Measurements from ENCODE around the gene LRRC8C.

The LRRC8C gene

GRCh38 chr1:89763649-89763986 lies 130.7 kb downstream of the LRRC8C start:
- DNase-seq (ENCODE audit: low read depth): no peak

DNA sequence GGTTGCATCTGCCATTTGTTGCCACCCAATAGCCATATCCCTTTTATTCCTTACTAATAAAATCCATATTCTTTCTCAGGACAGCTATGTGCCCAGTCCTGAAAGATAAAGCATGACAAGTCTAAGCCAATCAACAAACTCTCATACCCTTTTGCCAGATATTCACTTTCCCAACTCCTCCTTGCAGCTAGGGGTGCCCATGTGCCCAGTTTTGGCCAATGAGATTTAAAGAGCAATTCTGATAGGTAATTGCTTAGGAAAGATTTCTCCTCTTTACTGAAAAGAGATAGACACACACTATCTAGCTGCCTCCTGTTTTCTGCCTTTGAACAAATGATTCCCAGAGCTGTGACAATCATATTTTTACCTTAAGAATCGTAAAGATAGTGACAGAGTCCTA lies 132.9 kb downstream of the LRRC8C start:
- no peak for DNase-seq (ENCODE audit: low read depth)

GRCh38 chr1:89767618-89768017 lies 134.7 kb downstream of the LRRC8C start:
- no peak for DNase-seq (ENCODE audit: low read depth)

Data from iris pigment epithelial cell (primary cell).